Right lobe of liver (tissue), 4 donors: ENCODE results near the gene CHST2.

ENCODE experiments used
- POLR2A ChIP-seq: fragments of 450-650 bp; IDR thresholded peaks from one replicate; pipeline ENCODE4 v1.6.1; 2017; ENCODE audit warnings: antibody characterized with exemption, mild to moderate bottlenecking
- TF ChIP-seq, protein P1 (sequence below), 4 donors: fragments of 200-600 bp in 3 of 4; fragments of 450-650 bp in 1 of 4; IDR thresholded peaks; one replicate each; pipeline versions ENCODE4 v1.5.1 to v1.8.0; 2016 to 2022; ENCODE audit warnings: antibody characterized with exemption in 4 of 4, mild to moderate bottlenecking in 2 of 4
- donor health status: DM: no; HTN: no; CAD: no.
- donor health status: DM: no; HTN: no; CAD: no.
- donor health status: DM: no; HTN: yes; CAD: no.

DNA sequence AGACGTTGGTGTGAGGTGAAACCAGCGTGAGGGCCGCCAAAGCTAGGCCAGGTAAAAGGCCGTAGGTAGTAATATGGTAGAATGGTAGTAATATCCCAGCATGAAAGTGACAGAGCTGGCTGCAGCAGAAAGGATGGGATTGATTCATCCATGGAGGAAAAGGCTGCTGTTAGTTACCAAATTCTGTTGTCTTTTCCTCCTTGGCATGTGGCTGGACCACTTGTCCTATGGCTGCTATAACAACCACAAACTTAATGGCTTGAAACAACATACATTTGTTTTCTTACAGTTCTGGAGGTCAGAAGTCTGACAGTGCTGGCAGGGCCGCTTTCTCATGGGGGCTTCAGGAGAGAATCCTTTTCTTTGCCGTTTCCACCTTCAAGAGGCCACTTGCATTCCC is 47.8 kb upstream of the CHST2 start:
- TF ChIP-seq, protein P1, sequence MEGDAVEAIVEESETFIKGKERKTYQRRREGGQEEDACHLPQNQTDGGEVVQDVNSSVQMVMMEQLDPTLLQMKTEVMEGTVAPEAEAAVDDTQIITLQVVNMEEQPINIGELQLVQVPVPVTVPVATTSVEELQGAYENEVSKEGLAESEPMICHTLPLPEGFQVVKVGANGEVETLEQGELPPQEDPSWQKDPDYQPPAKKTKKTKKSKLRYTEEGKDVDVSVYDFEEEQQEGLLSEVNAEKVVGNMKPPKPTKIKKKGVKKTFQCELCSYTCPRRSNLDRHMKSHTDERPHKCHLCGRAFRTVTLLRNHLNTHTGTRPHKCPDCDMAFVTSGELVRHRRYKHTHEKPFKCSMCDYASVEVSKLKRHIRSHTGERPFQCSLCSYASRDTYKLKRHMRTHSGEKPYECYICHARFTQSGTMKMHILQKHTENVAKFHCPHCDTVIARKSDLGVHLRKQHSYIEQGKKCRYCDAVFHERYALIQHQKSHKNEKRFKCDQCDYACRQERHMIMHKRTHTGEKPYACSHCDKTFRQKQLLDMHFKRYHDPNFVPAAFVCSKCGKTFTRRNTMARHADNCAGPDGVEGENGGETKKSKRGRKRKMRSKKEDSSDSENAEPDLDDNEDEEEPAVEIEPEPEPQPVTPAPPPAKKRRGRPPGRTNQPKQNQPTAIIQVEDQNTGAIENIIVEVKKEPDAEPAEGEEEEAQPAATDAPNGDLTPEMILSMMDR (IDR thresholded peaks at IDR 0.05), result no peak
- TF ChIP-seq POLR2A, result no peak
